H1 (cell line): Measurements from ENCODE around the gene MINDY1. TPM values are rescaled to one million over a fixed set of nuclear protein-coding genes. Genes with fewer than 3 reads are reported as not detected.

Experiments
- CTCF ChIA-PET: fragments of 300-600 bp; sonication (Branson Sonifier 250); formaldehyde crosslinking; loops from one replicate; lab custom pipeline; 2021; ENCODE audit not compliant: partially characterized antibody; lab: Charles Lee
- POLR2A ChIA-PET: fragments of 300-600 bp; sonication (Branson Sonifier 250); formaldehyde crosslinking; loops from one replicate; lab custom pipeline; 2021; ENCODE audit warnings: inconsistent platforms; ENCODE audit not compliant: partially characterized antibody; lab: Charles Lee
- DNase-seq, 2 experiments: peaks; one replicate each; pipeline versions ENCODE4 v3.0.0 to v3.0.0-alpha.2; 2010 to 2022; ENCODE audit warnings: low spot score in 2 of 2, low read depth in 1 of 2, mixed read lengths in 1 of 2
- FAIRE-seq: peaks from 2 replicates; lab custom pipeline; 2011; peaks lifted over from hg19 to GRCh38; lab: Jason Lieb, UNC
- H2AFZ ChIP-seq: 2 replicates; pipeline ENCODE4 v1.8.1; 2012; ENCODE audit warnings: low read length, inconsistent platforms
- H2AK5ac ChIP-seq: 2 replicates; pipeline ENCODE4 v1.6.1; 2013; ENCODE audit warnings: low read depth, low read length
- H2BK120ac ChIP-seq: replicated peaks from 2 replicates; pipeline ENCODE3; 2013; ENCODE audit warnings: low read depth, low read length, inconsistent platforms
- H2BK12ac ChIP-seq: 2 replicates; pipeline ENCODE4 v1.6.1; 2013; ENCODE audit warnings: low read depth, low read length
- H2BK15ac ChIP-seq: 2 replicates; pipeline ENCODE4 v1.6.1; 2013; ENCODE audit warnings: low read length
- H2BK20ac ChIP-seq: 2 replicates; pipeline ENCODE4 v1.6.1; 2013; ENCODE audit warnings: low read length
- H2BK5ac ChIP-seq: 2 replicates; pipeline ENCODE4 v1.6.1; 2013; ENCODE audit warnings: low read depth, low read length
- H3K14ac ChIP-seq: 2 replicates; pipeline ENCODE4 v1.6.1; 2013; ENCODE audit warnings: inconsistent platforms; ENCODE audit not compliant: insufficient read length
- H3K18ac ChIP-seq: 2 replicates; pipeline ENCODE4 v1.6.1; 2013; ENCODE audit warnings: low read length; ENCODE audit errors: extremely low read depth
- H3K23ac ChIP-seq: 2 replicates; pipeline ENCODE4 v1.6.1; 2013; ENCODE audit warnings: inconsistent platforms; ENCODE audit not compliant: insufficient read length
- H3K23me2 ChIP-seq: 2 replicates; pipeline ENCODE4 v1.6.1; 2013; ENCODE audit warnings: low read depth, low read length
- H3K27ac ChIP-seq: 2 replicates; pipeline ENCODE4 v1.6.1; 2011; ENCODE audit warnings: low read depth, low read length, inconsistent platforms
- H3K27me3 ChIP-seq, 4 experiments: replicated peaks in 1 of 4; 1 replicate in 1 of 4; 2 replicates in 3 of 4; pipeline versions ENCODE4 v1.6.1 to v1.8.1; 2011 to 2013; ENCODE audit warnings: low read length in 3 of 4, mild to moderate bottlenecking in 3 of 4, inconsistent platforms in 2 of 4, mixed read lengths in 2 of 4, moderate library complexity in 1 of 4; ENCODE audit not compliant: control insufficient read depth in 3 of 4, insufficient read depth in 3 of 4; ENCODE audit errors: extremely low read depth in 1 of 4
- H3K36me3 ChIP-seq, 4 experiments: 2 replicates each; pipeline versions ENCODE4 v1.6.1 to v1.8.1; 2011 to 2013; ENCODE audit warnings: mild to moderate bottlenecking in 4 of 4, low read length in 3 of 4, moderate library complexity in 2 of 4, control low read depth in 1 of 4, inconsistent platforms in 1 of 4; ENCODE audit not compliant: insufficient read depth in 4 of 4, control insufficient read depth in 2 of 4
- H3K4ac ChIP-seq: replicated peaks from 2 replicates; pipeline ENCODE3; 2013; ENCODE audit warnings: low read length, low read depth, mixed read lengths, inconsistent platforms; ENCODE audit not compliant: insufficient read length
- H3K4me1 ChIP-seq, 4 experiments: replicated peaks in 1 of 4; 1 replicate in 1 of 4; 2 replicates in 3 of 4; pipeline versions ENCODE4 v1.6.1 to v1.8.1; 2011 to 2013; ENCODE audit warnings: low read length in 3 of 4, inconsistent platforms in 2 of 4, mixed read lengths in 1 of 4; ENCODE audit not compliant: insufficient read depth in 4 of 4, control insufficient read depth in 3 of 4
- H3K4me2 ChIP-seq, 2 experiments: 2 replicates each; pipeline versions ENCODE4 v1.6.1 to v1.8.1; 2011 to 2013; ENCODE audit warnings: low read depth in 2 of 2, low read length in 2 of 2, control low read depth in 1 of 2, inconsistent platforms in 1 of 2, mild to moderate bottlenecking in 1 of 2; ENCODE audit not compliant: insufficient read depth in 1 of 2
- H3K4me3 ChIP-seq, 4 experiments: fragments of 200-600, 300-600 bp in 1 of 4; sonication (generic), shearing (Covaris generic), sonication (Bioruptor Twin) in 1 of 4; 2 replicates each; pipeline versions ENCODE4 v1.5.1 to v1.8.1; 2011 to 2016; ENCODE audit warnings: low read length in 4 of 4, low read depth in 3 of 4, control low read depth in 2 of 4, inconsistent platforms in 2 of 4, mild to moderate bottlenecking in 2 of 4, mixed read lengths in 1 of 4, moderate library complexity in 1 of 4; ENCODE audit not compliant: insufficient read depth in 2 of 4; ENCODE audit errors: extremely low read depth in 1 of 4
- H3K56ac ChIP-seq: replicated peaks from 2 replicates; pipeline ENCODE3; 2013; ENCODE audit warnings: low read depth, mild to moderate bottlenecking, mixed read lengths, low read length, inconsistent platforms; ENCODE audit not compliant: insufficient read length
- H3K79me1 ChIP-seq: 2 replicates; pipeline ENCODE4 v1.6.1; 2013; ENCODE audit warnings: low read depth, low read length, control low read depth
- H3K79me2 ChIP-seq, 2 experiments: 2 replicates each; pipeline versions ENCODE4 v1.6.1 to v1.8.1; 2012 to 2013; ENCODE audit warnings: low read length in 2 of 2, mild to moderate bottlenecking in 2 of 2, inconsistent platforms in 1 of 2; ENCODE audit not compliant: insufficient read depth in 2 of 2, control insufficient read depth in 1 of 2
- H3K9ac ChIP-seq, 4 experiments: replicated peaks in 1 of 4; 1 replicate in 1 of 4; 2 replicates in 3 of 4; pipeline versions ENCODE4 v1.6.1 to v1.8.1; 2011 to 2013; ENCODE audit warnings: low read depth in 3 of 4, low read length in 3 of 4, control low read depth in 2 of 4, mild to moderate bottlenecking in 2 of 4, moderate library complexity in 2 of 4, inconsistent platforms in 1 of 4; ENCODE audit errors: extremely low read depth in 1 of 4
- H3K9me3 ChIP-seq, 2 experiments: 2 replicates each; pipeline versions ENCODE4 v1.6.1 to v1.8.1; 2012 to 2013; ENCODE audit warnings: mild to moderate bottlenecking in 2 of 2, moderate library complexity in 2 of 2, control low read depth in 1 of 2, inconsistent platforms in 1 of 2, low read depth in 1 of 2, low read length in 1 of 2, mixed read lengths in 1 of 2; ENCODE audit not compliant: insufficient read depth in 2 of 2
- H4K20me1 ChIP-seq, 2 experiments: replicated peaks in 1 of 2; 2 replicates each; pipeline versions ENCODE3 to v1.8.1; 2011 to 2013; ENCODE audit warnings: inconsistent platforms in 2 of 2, low read length in 2 of 2, mild to moderate bottlenecking in 1 of 2; ENCODE audit not compliant: insufficient read depth in 2 of 2, control insufficient read depth in 1 of 2
- H4K5ac ChIP-seq: 2 replicates; pipeline ENCODE4 v1.6.1; 2013; ENCODE audit warnings: low read length, low read depth, mixed read lengths, inconsistent platforms; ENCODE audit not compliant: insufficient read length
- H4K8ac ChIP-seq: 2 replicates; pipeline ENCODE4 v1.8.0; 2013; ENCODE audit warnings: mild to moderate bottlenecking, moderate library complexity, low read length, inconsistent platforms; ENCODE audit not compliant: insufficient read depth; ENCODE audit errors: extremely low read depth
- H4K91ac ChIP-seq: replicated peaks from 2 replicates; pipeline ENCODE3; 2013; ENCODE audit warnings: low read length, mixed read lengths, inconsistent platforms; ENCODE audit not compliant: insufficient read length
- ASH2L ChIP-seq: fragments of 200-600, 300-600 bp; sonication (generic); IDR thresholded peaks from one replicate; pipeline ENCODE4 v1.7.1; 2017; ENCODE audit warnings: low read length
- BCL11A ChIP-seq, 2 experiments: IDR thresholded peaks; one replicate each; pipeline ENCODE4 v1.6.1; 2011; ENCODE audit warnings: low read depth in 2 of 2, low read length in 2 of 2, mild to moderate bottlenecking in 2 of 2
- CBX8 ChIP-seq: fragments of 300-800, 300-1000 bp; sonication (generic); IDR thresholded peaks from 2 replicates; pipeline ENCODE4 v1.7.1; 2016; ENCODE audit warnings: low read depth, low read length, borderline replicate concordance
- CHD1 ChIP-seq: IDR thresholded peaks from 2 replicates; pipeline ENCODE4 v1.6.1; 2012; ENCODE audit warnings: low read depth, low read length, improper control_type of control experiment
- CREB1 ChIP-seq: IDR thresholded peaks from 2 replicates; pipeline ENCODE4 v1.6.1; 2012; ENCODE audit warnings: inconsistent platforms
- EZH2 ChIP-seq: fragments of 200-600 bp; sonication (generic); IDR thresholded peaks from 2 replicates; pipeline ENCODE4 v1.7.1; 2012; ENCODE audit warnings: low read depth, mild to moderate bottlenecking, moderate library complexity, low read length, inconsistent platforms; ENCODE audit not compliant: severe bottlenecking
- GTF2F1 ChIP-seq: IDR thresholded peaks from 2 replicates; pipeline ENCODE4 v1.6.1; 2012; ENCODE audit warnings: low read depth, low read length, improper control_type of control experiment, borderline replicate concordance
- HDAC6 ChIP-seq: IDR thresholded peaks from one replicate; pipeline ENCODE4 v1.7.1; 2012; ENCODE audit warnings: low read depth, mild to moderate bottlenecking, inconsistent platforms, low read length, moderate library complexity
- JUN ChIP-seq: IDR thresholded peaks from 2 replicates; pipeline ENCODE4 v1.6.1; 2011; ENCODE audit warnings: low read depth, mild to moderate bottlenecking, improper control_type of control experiment, low read length
- KDM1A ChIP-seq: fragments of 200-600, 300-600 bp; sonication (generic); IDR thresholded peaks from 2 replicates; pipeline ENCODE4 v1.7.1; 2016; ENCODE audit warnings: mild to moderate bottlenecking, low read length, borderline replicate concordance
- MAFK ChIP-seq: IDR thresholded peaks from 2 replicates; pipeline ENCODE4 v1.6.1; 2012; ENCODE audit warnings: low read depth, mild to moderate bottlenecking, improper control_type of control experiment, low read length
- RFX5 ChIP-seq: IDR thresholded peaks from 2 replicates; pipeline ENCODE4 v1.6.1; 2011; ENCODE audit warnings: low read depth, low read length, improper control_type of control experiment, borderline replicate concordance
- SP4 ChIP-seq: IDR thresholded peaks from 2 replicates; pipeline ENCODE4 v1.6.1; 2012; ENCODE audit warnings: low read length, inconsistent platforms
- TCF12 ChIP-seq: IDR thresholded peaks from 2 replicates; pipeline ENCODE4 v1.6.1; 2011; ENCODE audit warnings: low read depth, mild to moderate bottlenecking, low read length
- WGBS, 2 experiments: shearing (Covaris generic) in 1 of 2; methylation state at CpG; one replicate each; pipeline versions ENCODE4 v1.1.6 to v1.1.7; 2013 to 2015; ENCODE audit warnings: low lambda C conversion rate in 2 of 2, mixed read lengths in 2 of 2, inconsistent platforms in 1 of 2, low coverage in 1 of 2, missing lambda C conversion rate in 1 of 2; ENCODE audit not compliant: insufficient replicate concordance in 2 of 2, insufficient coverage in 1 of 2, insufficient read length in 1 of 2; ENCODE audit errors: extremely low coverage in 1 of 2, missing lambda C conversion rate in 1 of 2; 5-methylcytosine and 5-hydroxymethylcytosine counted together
- polyA plus RNA-seq, 7 experiments: library from polyadenylated mRNA; depleted of rRNA in 3 of 7; stranded (reverse) in 5 of 7; unstranded in 2 of 7; fragments of >200 nt in 5 of 7; fragments of 200-250 nt in 2 of 7; gene quantifications; 1 replicate in 5 of 7; 2 replicates in 1 of 7; 4 replicates in 1 of 7; pipeline versions ENCODE4 v1.2.1 to v1.2.3, GENCODE V29; 2011 to 2013; ENCODE audit warnings: missing spikeins in 2 of 7, mixed read lengths in 2 of 7
- total RNA-seq: library from RNA; stranded (reverse); fragmentation: NEBNext Ultra II Directional; extraction: Animal tissue kit (Norgen Biotek cat#: 25700); gene quantifications from 2 replicates; pipeline ENCODE4 v1.2.1, GENCODE V29; 2021
- TF ChIP-seq, protein P1 (sequence below): IDR thresholded peaks from 2 replicates; pipeline ENCODE4 v1.6.1; 2012; ENCODE audit warnings: inconsistent platforms

Gene MINDY1
- total and polyA plus RNA-seq, 2 of the 8 experiments (the other 6 are each of a cell fraction or from before 2014, with no cell fraction given): 10.3 to 11.4 TPM

DNA sequence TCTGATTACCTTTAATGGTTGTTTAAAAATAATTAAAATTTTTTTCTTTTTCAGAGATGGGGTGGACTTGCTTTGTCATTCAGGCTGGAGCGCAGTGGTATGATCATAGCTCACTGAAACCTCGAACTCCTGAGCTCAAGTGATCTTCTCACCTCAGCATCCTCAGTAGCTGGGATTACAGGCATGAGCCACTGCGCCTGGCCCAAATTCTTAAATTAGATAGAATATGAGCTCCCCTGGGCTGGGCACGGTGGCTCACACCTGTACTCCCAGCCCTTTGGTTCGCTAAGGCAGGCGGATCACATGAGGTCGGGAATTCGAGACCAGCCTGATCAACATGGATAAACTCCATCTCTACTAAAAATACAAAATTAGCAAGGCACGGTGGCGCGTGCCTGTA, 49.0 kb downstream of the MINDY1 start:
- H3K27me3 ChIP-seq: no peaks in the 10 kb centered on the region
- H2BK15ac ChIP-seq: no peak overlapping the region
- no peak overlapping the region for H2AK5ac ChIP-seq
- no peak overlapping the region for H2BK5ac ChIP-seq
- H4K8ac ChIP-seq: no peak overlapping the region
- no peak overlapping the region for H3K4ac ChIP-seq
- H3K9ac ChIP-seq: no peak overlapping the region
- no peaks in the 10 kb centered on the region for H3K79me1 ChIP-seq
- CTCF ChIA-PET: interaction anchor here (0.6 to 3.7 kb wide), 12 partner anchors 8 to 221 kb away, joined by 3 to 25 read pairs (median 3); partner anchors contain the start of gene MINDY1
- no peaks in the 10 kb centered on the region for H3K79me2 ChIP-seq
- H3K27ac ChIP-seq: no peak overlapping the region
- no peak overlapping the region for H2BK20ac ChIP-seq
- FAIRE-seq: no peak
- no peak overlapping the region for H4K5ac ChIP-seq
- no peak overlapping the region for H2BK120ac ChIP-seq
- 96% methylated on average over 11 of the region's 11 CpGs; no CpG with 5 or more reads in 1 of the 2 experiments for WGBS, 2 experiments
- no peak for DNase-seq
- no peaks in the 10 kb centered on the region for H3K23me2 ChIP-seq
- H3K36me3 ChIP-seq: peaks cover 12 to 68% (median 45%) of the 10 kb centered on the region in 4 experiments
- H3K18ac ChIP-seq: no peak overlapping the region
- POLR2A ChIA-PET: interaction anchor here (0.6 to 14.5 kb wide), 9 partner anchors 9 to 63 kb away, joined by 3 to 126 read pairs (median 3); partner anchors contain the start of gene CERS2
- no peak overlapping the region for H3K4me2 ChIP-seq
- no peak overlapping the region for H3K14ac ChIP-seq
- H3K23ac ChIP-seq: no peak overlapping the region
- H3K4me3 ChIP-seq: no peak overlapping the region
- no peak overlapping the region for H3K56ac ChIP-seq
- H3K9me3 ChIP-seq: no peaks in the 10 kb centered on the region
- H2BK12ac ChIP-seq: no peak overlapping the region
- H3K4me1 ChIP-seq: no peaks in the 10 kb centered on the region
- H4K20me1 ChIP-seq: peaks cover 0 to 2% of the 10 kb centered on the region in 2 experiments
- no peak overlapping the region for H2AFZ ChIP-seq
- no peak overlapping the region for H4K91ac ChIP-seq
- TF ChIP-seq KDM1A (no peak), JUN (no peak), MAFK (no peak), CHD1 (no peak), TCF12 (no peak), EZH2 (no peak), SP4 (no peak), CBX8 (no peak), ASH2L (no peak), HDAC6 (no peak), RFX5 (no peak), GTF2F1 (no peak), CREB1 (no peak), BCL11A (IDR thresholded peaks at IDR 0.05; ENCODE audit: low read depth in 2 of 2, low read length in 2 of 2) (no peak)
- TF ChIP-seq, protein P1, sequence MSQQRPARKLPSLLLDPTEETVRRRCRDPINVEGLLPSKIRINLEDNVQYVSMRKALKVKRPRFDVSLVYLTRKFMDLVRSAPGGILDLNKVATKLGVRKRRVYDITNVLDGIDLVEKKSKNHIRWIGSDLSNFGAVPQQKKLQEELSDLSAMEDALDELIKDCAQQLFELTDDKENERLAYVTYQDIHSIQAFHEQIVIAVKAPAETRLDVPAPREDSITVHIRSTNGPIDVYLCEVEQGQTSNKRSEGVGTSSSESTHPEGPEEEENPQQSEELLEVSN: no peak
